ENCODE data around the gene DRD1.
A peak's percentile ranks its signal among the peaks of the same experiment; 100 is the strongest.
"Not testable (repeated sequence)": the region's sequence is repeated elsewhere in the genome, so short reads cannot be mapped to it uniquely, and the experiment has no call there.

Gene DRD1

GRCh38 chr5:175422058-175422457 lies 21.9 kb downstream of the DRD1 start:
- DNase-seq: no peak

GRCh38 chr5:175420383-175420782 lies 23.6 kb downstream of the DRD1 start:
- no peak for DNase-seq

GRCh38 chr5:175418251-175418650 lies 25.7 kb downstream of the DRD1 start:
- DNase-seq: peak; percentile 8

GRCh38 chr5:175417384-175417783 lies 26.6 kb downstream of the DRD1 start:
- DNase-seq: no peak

- no peak for DNase-seq
Measured at GRCh38 chr5:175415303-175415702, 28.7 kb downstream of the DRD1 start.

- DNase-seq: no peak
Measured at GRCh38 chr5:175410926-175411325, 33.1 kb downstream of the DRD1 start.

- DNase-seq: no peak
Measured at GRCh38 chr5:175406300-175406699, 37.7 kb downstream of the DRD1 start.

- not testable (repeated sequence) for DNase-seq
Measured at GRCh38 chr5:175397590-175398297, 46.2 kb downstream of the DRD1 start.

- DNase-seq: not testable (repeated sequence)
Measured at GRCh38 chr5:175395430-175395829, 48.6 kb downstream of the DRD1 start.

- DNase-seq: no peak
Measured at GRCh38 chr5:175394601-175395000, 49.4 kb downstream of the DRD1 start.

GRCh38 chr5:175393897-175394296 lies 50.1 kb downstream of the DRD1 start:
- DNase-seq: no peak

GRCh38 chr5:175392236-175392635 lies 51.7 kb downstream of the DRD1 start:
- DNase-seq: no peak

- no peak for DNase-seq
Measured at GRCh38 chr5:175390352-175391083, 53.5 kb downstream of the DRD1 start.
